Right lobe of liver (tissue), 4 donors: ENCODE measurements around the gene IQGAP3.

Source experiments
- CTCF ChIP-seq, 4 donors: fragments of 200-600 bp in 3 of 4; fragments of 450-650 bp in 1 of 4; IDR thresholded peaks; one replicate each; pipeline versions ENCODE4 v1.5.1 to v1.8.0; 2016 to 2022; ENCODE audit warnings: antibody characterized with exemption in 4 of 4, mild to moderate bottlenecking in 2 of 4
- POLR2A ChIP-seq: fragments of 450-650 bp; IDR thresholded peaks from one replicate; pipeline ENCODE4 v1.6.1; 2017; ENCODE audit warnings: antibody characterized with exemption, mild to moderate bottlenecking
- donor health status: DM: no; HTN: no; CAD: no.
- donor health status: DM: no; HTN: no; CAD: no.
- donor health status: DM: no; HTN: yes; CAD: no.

GRCh38 chr1:156485984-156486383 is 86.4 kb downstream of the IQGAP3 start:
- TF ChIP-seq CTCF (IDR thresholded peaks at IDR 0.05) = no peak
- no peak for TF ChIP-seq POLR2A
